Measurements from ENCODE around the gene PLXNA4. TPM values are rescaled to one million over a fixed set of nuclear protein-coding genes. Genes with fewer than 3 reads are reported as not detected.

PLXNA4 gene
- total RNA-seq, 1 donor from 2014 or later = 5.2 TPM

GRCh38 chr7:132152131-132152889 is 424.0 kb downstream of the PLXNA4 start:
- DNase-seq (ENCODE audit: low spot score in 2 of 2, unreplicated experiment in 2 of 2) = no peak
- H3K4me3 Mint-ChIP-seq = no peak overlapping the region
- TF ChIP-seq CTCF (IDR thresholded peaks at IDR 0.05; ENCODE audit: unreplicated experiment) = no peak
- H3K4me1 Mint-ChIP-seq = peaks cover 7% of the 10 kb centered on the region
- peaks cover 78% of the 10 kb centered on the region for H3K27me3 Mint-ChIP-seq (ENCODE audit: low read depth)
- no peak overlapping the region for H3K27ac Mint-ChIP-seq
- H3K36me3 Mint-ChIP-seq = no peaks in the 10 kb centered on the region
- no peaks in the 10 kb centered on the region for H3K9me3 Mint-ChIP-seq

- H3K4me1 Mint-ChIP-seq = peaks cover 7% of the 10 kb centered on the region
- no peak overlapping the region for H3K4me3 Mint-ChIP-seq
- no peaks in the 10 kb centered on the region for H3K9me3 Mint-ChIP-seq
- H3K27ac Mint-ChIP-seq = no peak overlapping the region
- TF ChIP-seq CTCF (IDR thresholded peaks at IDR 0.05; ENCODE audit: unreplicated experiment) = no peak
- H3K36me3 Mint-ChIP-seq = no peaks in the 10 kb centered on the region
- H3K27me3 Mint-ChIP-seq (ENCODE audit: low read depth) = peaks cover 79% of the 10 kb centered on the region
- DNase-seq (ENCODE audit: low spot score in 2 of 2, unreplicated experiment in 2 of 2) = no peak
Observed at GRCh38 chr7:132150711-132151110, 425.6 kb downstream of the PLXNA4 start.

GRCh38 chr7:132149436-132150304 is 426.6 kb downstream of the PLXNA4 start:
- Mint-ChIP-seq H3K9me3 (no peaks in the 10 kb centered on the region), H3K27ac (no peak overlapping the region), H3K4me3 (no peak overlapping the region), H3K27me3 (ENCODE audit: low read depth) (peaks cover 76% of the 10 kb centered on the region), H3K36me3 (no peaks in the 10 kb centered on the region), H3K4me1 (peaks cover 3% of the 10 kb centered on the region)
- TF ChIP-seq CTCF (IDR thresholded peaks at IDR 0.05; ENCODE audit: unreplicated experiment) = no peak
- no peak for DNase-seq (ENCODE audit: low spot score in 2 of 2, unreplicated experiment in 2 of 2)

GRCh38 chr7:132148876-132149275 is 427.4 kb downstream of the PLXNA4 start:
- no peaks in the 10 kb centered on the region for H3K9me3 Mint-ChIP-seq
- no peak overlapping the region for H3K27ac Mint-ChIP-seq
- DNase-seq (ENCODE audit: low spot score in 2 of 2, unreplicated experiment in 2 of 2) = no peak
- H3K27me3 Mint-ChIP-seq (ENCODE audit: low read depth) = peaks cover 76% of the 10 kb centered on the region
- H3K4me3 Mint-ChIP-seq = no peak overlapping the region
- no peaks in the 10 kb centered on the region for H3K4me1 Mint-ChIP-seq
- no peak for TF ChIP-seq CTCF (IDR thresholded peaks at IDR 0.05; ENCODE audit: unreplicated experiment)
- H3K36me3 Mint-ChIP-seq = no peaks in the 10 kb centered on the region

- DNase-seq (ENCODE audit: low spot score in 2 of 2, unreplicated experiment in 2 of 2) = no peak
- no peaks in the 10 kb centered on the region for H3K4me1 Mint-ChIP-seq
- H3K36me3 Mint-ChIP-seq = no peaks in the 10 kb centered on the region
Observed at GRCh38 chr7:132145466-132145865, 430.8 kb downstream of the PLXNA4 start.

More at GRCh38 chr7:132145466-132145865, 430.8 kb downstream of the PLXNA4 start:
- no peak for TF ChIP-seq CTCF (IDR thresholded peaks at IDR 0.05; ENCODE audit: unreplicated experiment)
- no peak overlapping the region for H3K4me3 Mint-ChIP-seq
- H3K27me3 Mint-ChIP-seq (ENCODE audit: low read depth) = peaks cover 63% of the 10 kb centered on the region
- H3K9me3 Mint-ChIP-seq = no peaks in the 10 kb centered on the region
- H3K27ac Mint-ChIP-seq = no peak overlapping the region
